Neural cell (in vitro differentiated cells): ENCODE measurements around the gene MN1. TPM values are rescaled to one million over a fixed set of nuclear protein-coding genes. Genes with fewer than 3 reads are reported as not detected.

Source experiments
- H2AFZ ChIP-seq: fragments of 200-600, 300-800 bp; sonication (generic), shearing (Covaris generic); 2 replicates; pipeline ENCODE4 v1.6.0; 2014; ENCODE audit warnings: low read depth, mild to moderate bottlenecking, antibody characterized with exemption, low read length, moderate library complexity
- H3F3A ChIP-seq: fragments of 200-600 bp; shearing (Covaris generic); 2 replicates; pipeline ENCODE4 v1.6.1; 2016; ENCODE audit warnings: mild to moderate bottlenecking, moderate library complexity, mixed read lengths, antibody characterized with exemption, low read length; ENCODE audit not compliant: insufficient read depth, poor library complexity, severe bottlenecking
- H3K27ac ChIP-seq: fragments of 200-600, 300-800 bp; sonication (generic), shearing (Covaris generic); 2 replicates; pipeline ENCODE4 v1.5.1; 2014; ENCODE audit warnings: mild to moderate bottlenecking, low read length, moderate library complexity
- H3K27me3 ChIP-seq: fragments of 300-800, 200-600 bp; sonication (generic), shearing (Covaris generic); 2 replicates; pipeline ENCODE4 v1.6.0; 2014; ENCODE audit warnings: mild to moderate bottlenecking, low read depth, low read length, moderate library complexity; ENCODE audit not compliant: insufficient read depth
- H3K36me3 ChIP-seq: fragments of 300-800, 200-600 bp; sonication (generic), shearing (Covaris generic); 2 replicates; pipeline ENCODE4 v1.5.1; 2014; ENCODE audit warnings: mild to moderate bottlenecking, antibody characterized with exemption, low read length, moderate library complexity; ENCODE audit not compliant: insufficient read depth
- H3K4me2 ChIP-seq: fragments of 300-800, 200-600 bp; sonication (generic), shearing (Covaris generic); 2 replicates; pipeline ENCODE4 v1.6.0; 2014; ENCODE audit warnings: mild to moderate bottlenecking, low read length
- H3K4me3 ChIP-seq: fragments of 300-800, 200-600 bp; sonication (generic), shearing (Covaris generic); 2 replicates; pipeline ENCODE4 v1.5.1; 2014; ENCODE audit warnings: mild to moderate bottlenecking, low read length, moderate library complexity
- H3K79me2 ChIP-seq: fragments of 200-600 bp; shearing (Covaris generic); replicated peaks from 2 replicates; pipeline ENCODE4 v1.6.0; 2014; ENCODE audit warnings: mild to moderate bottlenecking, low read length, moderate library complexity; ENCODE audit not compliant: insufficient read depth
- H3K9ac ChIP-seq: fragments of 300-800, 200-600 bp; sonication (generic), shearing (Covaris generic); 2 replicates; pipeline ENCODE4 v1.6.1; 2016; ENCODE audit warnings: mild to moderate bottlenecking, low read length, mixed read lengths
- H3K9me2 ChIP-seq: fragments of 200-600 bp; shearing (Covaris generic); 2 replicates; pipeline ENCODE4 v1.6.1; 2016; ENCODE audit warnings: mild to moderate bottlenecking, low read length, mixed read lengths; ENCODE audit not compliant: insufficient read depth
- H3K9me3 ChIP-seq: fragments of 200-600, 300-800 bp; sonication (generic), shearing (Covaris generic); 2 replicates; pipeline ENCODE4 v1.6.1; 2016; ENCODE audit warnings: mild to moderate bottlenecking, mixed run types, low read length, moderate library complexity, mixed read lengths
- H4K20me1 ChIP-seq: fragments of 200-600 bp; shearing (Covaris generic); 2 replicates; pipeline ENCODE4 v1.6.1; 2016; ENCODE audit warnings: mild to moderate bottlenecking, mixed run types; ENCODE audit not compliant: insufficient read depth
- CTCF ChIP-seq: fragments of 450-650 bp; IDR thresholded peaks from 2 replicates; pipeline ENCODE4 v1.5.1; 2014; ENCODE audit warnings: antibody characterized with exemption, mild to moderate bottlenecking, moderate library complexity; ENCODE audit not compliant: poor library complexity, severe bottlenecking
- EP300 ChIP-seq: fragments of 450-650 bp; conservative IDR thresholded peaks from 2 replicates; pipeline ENCODE4 v1.6.1; 2014; ENCODE audit warnings: antibody characterized with exemption, mild to moderate bottlenecking, moderate library complexity; ENCODE audit not compliant: poor library complexity, severe bottlenecking
- EZH2 ChIP-seq: fragments of 200-600, 300-800 bp; shearing (Covaris generic), sonication (generic); IDR thresholded peaks from 2 replicates; pipeline ENCODE4 v1.6.1; 2014; ENCODE audit warnings: antibody characterized with exemption, low read length, borderline replicate concordance, mild to moderate bottlenecking; ENCODE audit not compliant: insufficient read depth, poor library complexity, severe bottlenecking
- MXI1 ChIP-seq: fragments of 450-650 bp; conservative IDR thresholded peaks from 2 replicates; pipeline ENCODE4 v1.6.1; 2014; ENCODE audit warnings: antibody characterized with exemption, mild to moderate bottlenecking; ENCODE audit not compliant: poor library complexity, severe bottlenecking
- POLR2AphosphoS5 ChIP-seq: IDR thresholded peaks from 2 replicates; pipeline ENCODE4 v1.6.1; 2012
- RAD21 ChIP-seq: fragments of 450-650 bp; conservative IDR thresholded peaks from 2 replicates; pipeline ENCODE4 v1.6.1; 2014; ENCODE audit warnings: antibody characterized with exemption, mild to moderate bottlenecking, moderate library complexity
- REST ChIP-seq: IDR thresholded peaks from 2 replicates; pipeline ENCODE4 v1.6.1; 2012; ENCODE audit warnings: borderline replicate concordance
- SMC3 ChIP-seq: fragments of 450-650 bp; conservative IDR thresholded peaks from 2 replicates; pipeline ENCODE4 v1.6.1; 2014; ENCODE audit warnings: antibody characterized with exemption, mild to moderate bottlenecking, moderate library complexity; ENCODE audit not compliant: poor library complexity
- TAF1 ChIP-seq: IDR thresholded peaks from 2 replicates; pipeline ENCODE4 v1.6.1; 2012; ENCODE audit warnings: low read depth
- polyA plus RNA-seq: library from polyadenylated mRNA; depleted of rRNA; stranded (reverse); fragments of >200 nt; gene quantifications from 2 replicates; pipeline ENCODE4 v1.2.3, GENCODE V29; 2014

Gene MN1
- polyA plus RNA-seq, 1 donor from 2014 or later = 7.3 TPM

- Histone ChIP-seq H3K36me3 (no peaks in the 10 kb centered on the region), H2AFZ (no peak overlapping the region), H4K20me1 (peaks cover 10% of the 10 kb centered on the region), H3K9ac (no peak overlapping the region), H3K9me2 (no peaks in the 10 kb centered on the region), H3K9me3 (no peaks in the 10 kb centered on the region), H3K27ac (no peak overlapping the region), H3K27me3 (no peaks in the 10 kb centered on the region), H3K4me2 (no peak overlapping the region), H3K4me3 (no peak overlapping the region), H3F3A (no peaks in the 10 kb centered on the region), H3K79me2 (peaks cover 95% of the 10 kb centered on the region)
- TF ChIP-seq EP300 = no peak
- TF ChIP-seq POLR2AphosphoS5 = no peak
- no peak for TF ChIP-seq TAF1
- no peak for TF ChIP-seq RAD21
- TF ChIP-seq CTCF = no peak
- TF ChIP-seq REST = no peak
- no peak for TF ChIP-seq EZH2
Observed at GRCh38 chr22:27783436-27784119, 18.0 kb downstream of the MN1 start.

GRCh38 chr22:27782088-27782487, 19.5 kb downstream of the MN1 start:
- TF ChIP-seq POLR2AphosphoS5 (no peak), REST (no peak), TAF1 (no peak), SMC3 (no peak), EP300 (no peak), EZH2 (no peak), CTCF (no peak), MXI1 (no peak), RAD21 (no peak)
- Histone ChIP-seq H3K4me3 (no peak overlapping the region), H3K4me2 (no peak overlapping the region), H3F3A (no peaks in the 10 kb centered on the region), H3K27ac (no peak overlapping the region), H3K9me2 (no peaks in the 10 kb centered on the region), H3K9ac (no peak overlapping the region), H3K79me2 (peaks cover 80% of the 10 kb centered on the region), H4K20me1 (peaks cover 9% of the 10 kb centered on the region), H3K36me3 (no peaks in the 10 kb centered on the region), H2AFZ (no peak overlapping the region), H3K27me3 (no peaks in the 10 kb centered on the region), H3K9me3 (no peaks in the 10 kb centered on the region)
